ENCODE measurements around the gene COLEC12.

COLEC12 gene

GRCh38 chr18:435940-436339 lies 64.6 kb downstream of the COLEC12 start:
- no peak for DNase-seq (ENCODE audit: low read depth)

GRCh38 chr18:434410-434809 lies 66.1 kb downstream of the COLEC12 start:
- DNase-seq (ENCODE audit: low read depth), result no peak

GRCh38 chr18:433960-434359 lies 66.5 kb downstream of the COLEC12 start:
- no peak for DNase-seq (ENCODE audit: low read depth)

- no peak for DNase-seq (ENCODE audit: low read depth)
These were observed 67.2 kb downstream of the COLEC12 start for GRCh38 chr18:433298-433697.

- no peak for DNase-seq (ENCODE audit: low read depth)
These were observed 67.7 kb downstream of the COLEC12 start for GRCh38 chr18:432791-433190.

- DNase-seq (ENCODE audit: low read depth), result no peak
These were observed 71.5 kb downstream of the COLEC12 start for GRCh38 chr18:429030-429429.

- no peak for DNase-seq (ENCODE audit: low read depth)
These were observed 73.5 kb downstream of the COLEC12 start for GRCh38 chr18:427005-427404.

GRCh38 chr18:425106-425745 lies 75.3 kb downstream of the COLEC12 start:
- no peak for DNase-seq (ENCODE audit: low read depth)

GRCh38 chr18:424668-425067 lies 75.8 kb downstream of the COLEC12 start:
- no peak for DNase-seq (ENCODE audit: low read depth)

- no peak for DNase-seq (ENCODE audit: low read depth)
These were observed 76.3 kb downstream of the COLEC12 start for GRCh38 chr18:424071-424661.

- no peak for DNase-seq (ENCODE audit: low read depth)
These were observed 77.5 kb downstream of the COLEC12 start for GRCh38 chr18:422966-423365.

GRCh38 chr18:421247-422155 lies 79.0 kb downstream of the COLEC12 start:
- DNase-seq (ENCODE audit: low read depth), result no peak

- no peak for DNase-seq (ENCODE audit: low read depth)
These were observed 79.7 kb downstream of the COLEC12 start for GRCh38 chr18:420661-421246.

GRCh38 chr18:419541-420175 lies 80.8 kb downstream of the COLEC12 start:
- DNase-seq (ENCODE audit: low read depth), result no peak

GRCh38 chr18:417495-417894 lies 83.0 kb downstream of the COLEC12 start:
- no peak for DNase-seq (ENCODE audit: low read depth)

- DNase-seq (ENCODE audit: low read depth), result no peak
These were observed 83.6 kb downstream of the COLEC12 start for GRCh38 chr18:416930-417329.

- DNase-seq (ENCODE audit: low read depth), result no peak
These were observed 84.6 kb downstream of the COLEC12 start for GRCh38 chr18:415617-416612.

- DNase-seq (ENCODE audit: low read depth), result no peak
These were observed 85.5 kb downstream of the COLEC12 start for GRCh38 chr18:415047-415446.

- DNase-seq (ENCODE audit: low read depth), result no peak
These were observed 87.3 kb downstream of the COLEC12 start for GRCh38 chr18:413233-413632.

GRCh38 chr18:410047-410455 lies 90.5 kb downstream of the COLEC12 start:
- DNase-seq (ENCODE audit: low read depth), result no peak

GRCh38 chr18:408367-408766 lies 92.1 kb downstream of the COLEC12 start:
- DNase-seq (ENCODE audit: low read depth), result no peak
